ENCODE data around the gene SLC16A4.
A peak's percentile ranks its signal among the peaks of the same experiment; 100 is the strongest.

Gene SLC16A4

DNA sequence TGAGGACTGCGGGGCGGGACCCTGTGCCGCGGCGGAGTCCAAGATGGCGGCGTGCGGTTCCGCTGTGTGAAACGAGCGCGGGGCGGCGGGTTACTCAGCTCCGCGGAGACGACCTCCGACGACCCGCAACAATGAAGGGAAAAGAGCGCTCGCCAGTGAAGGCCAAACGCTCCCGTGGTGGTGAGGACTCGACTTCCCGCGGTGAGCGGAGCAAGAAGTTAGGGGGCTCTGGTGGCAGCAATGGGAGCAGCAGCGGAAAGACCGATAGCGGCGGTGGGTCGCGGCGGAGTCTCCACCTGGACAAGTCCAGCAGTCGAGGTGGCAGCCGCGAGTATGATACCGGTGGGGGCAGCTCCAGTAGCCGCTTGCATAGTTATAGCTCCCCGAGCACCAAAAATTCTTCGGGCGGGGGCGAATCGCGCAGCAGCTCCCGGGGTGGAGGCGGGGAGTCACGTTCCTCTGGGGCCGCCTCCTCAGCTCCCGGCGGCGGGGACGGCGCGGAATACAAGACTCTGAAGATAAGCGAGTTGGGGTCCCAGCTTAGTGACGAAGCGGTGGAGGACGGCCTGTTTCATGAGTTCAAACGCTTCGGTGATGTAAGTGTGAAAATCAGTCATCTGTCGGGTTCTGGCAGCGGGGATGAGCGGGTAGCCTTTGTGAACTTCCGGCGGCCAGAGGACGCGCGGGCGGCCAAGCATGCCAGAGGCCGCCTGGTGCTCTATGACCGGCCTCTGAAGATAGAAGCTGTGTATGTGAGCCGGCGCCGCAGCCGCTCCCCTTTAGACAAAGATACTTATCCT, 51.2 kb downstream of the SLC16A4 start:
- CTCF ChIA-PET = interaction anchor here (0.9 to 11.4 kb wide), 17 partner anchors 9 to 206 kb away, joined by 3 to 150 read pairs (median 12); partner anchors contain the start of genes KCNC4 and SLC16A4
- TF ChIP-seq, protein P1, sequence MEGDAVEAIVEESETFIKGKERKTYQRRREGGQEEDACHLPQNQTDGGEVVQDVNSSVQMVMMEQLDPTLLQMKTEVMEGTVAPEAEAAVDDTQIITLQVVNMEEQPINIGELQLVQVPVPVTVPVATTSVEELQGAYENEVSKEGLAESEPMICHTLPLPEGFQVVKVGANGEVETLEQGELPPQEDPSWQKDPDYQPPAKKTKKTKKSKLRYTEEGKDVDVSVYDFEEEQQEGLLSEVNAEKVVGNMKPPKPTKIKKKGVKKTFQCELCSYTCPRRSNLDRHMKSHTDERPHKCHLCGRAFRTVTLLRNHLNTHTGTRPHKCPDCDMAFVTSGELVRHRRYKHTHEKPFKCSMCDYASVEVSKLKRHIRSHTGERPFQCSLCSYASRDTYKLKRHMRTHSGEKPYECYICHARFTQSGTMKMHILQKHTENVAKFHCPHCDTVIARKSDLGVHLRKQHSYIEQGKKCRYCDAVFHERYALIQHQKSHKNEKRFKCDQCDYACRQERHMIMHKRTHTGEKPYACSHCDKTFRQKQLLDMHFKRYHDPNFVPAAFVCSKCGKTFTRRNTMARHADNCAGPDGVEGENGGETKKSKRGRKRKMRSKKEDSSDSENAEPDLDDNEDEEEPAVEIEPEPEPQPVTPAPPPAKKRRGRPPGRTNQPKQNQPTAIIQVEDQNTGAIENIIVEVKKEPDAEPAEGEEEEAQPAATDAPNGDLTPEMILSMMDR (IDR thresholded peaks at IDR 0.05; ENCODE audit: insufficient read depth, low read length, missing control alignments) = peak; percentile 65
- DNase-seq (ENCODE audit: low read depth, low spot score) = no peak
- POLR2A ChIA-PET = interaction anchor here (0.5 to 1.4 kb wide), 10 partner anchors 9 to 132 kb away, joined by 3 to 6 read pairs (median 4); partner anchors contain the start of gene KCNC4
- H3K4me3 ChIP-seq (ENCODE audit: low read depth, low read length) = peak overlapping the region; percentile 98

DNA sequence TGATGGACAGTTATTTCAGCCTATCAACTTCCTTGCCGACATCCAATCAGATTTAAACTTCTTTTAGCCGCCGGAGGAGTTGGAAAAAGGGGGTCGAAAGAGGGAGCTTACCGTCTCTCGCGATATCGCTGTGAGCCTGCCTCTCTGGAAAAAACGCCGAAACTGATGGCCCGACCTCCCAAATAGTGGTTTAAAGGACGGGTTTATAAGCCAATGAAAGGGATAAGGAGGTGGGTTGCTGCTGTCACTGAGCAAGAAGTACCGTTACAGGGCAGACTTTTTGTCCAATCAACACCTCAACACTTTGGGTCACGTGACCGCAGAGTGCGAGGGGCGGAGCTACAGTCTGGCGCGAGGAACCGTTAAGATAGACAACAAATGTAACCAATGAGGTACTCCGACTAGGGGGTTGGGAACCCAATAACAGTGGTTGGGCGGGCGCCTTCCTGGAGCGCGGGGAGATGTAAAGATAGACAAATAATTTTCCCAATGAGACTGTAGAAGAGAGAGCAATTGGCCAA, 51.9 kb downstream of the SLC16A4 start, which contains the start of gene RBM15:
TSS of gene RBM15 (plus strand) at position 492 of the 521 bp plus-strand sequence. CDS start at position 521, 29 bp downstream.
- TF ChIP-seq, protein P1 (IDR thresholded peaks at IDR 0.05; ENCODE audit: insufficient read depth, low read length, missing control alignments) = no peak
- POLR2A ChIA-PET = interaction anchor here (0.7 to 1.4 kb wide), 10 partner anchors 10 to 131 kb away, joined by 3 to 6 read pairs (median 4); partner anchors contain the start of gene KCNC4

DNA sequence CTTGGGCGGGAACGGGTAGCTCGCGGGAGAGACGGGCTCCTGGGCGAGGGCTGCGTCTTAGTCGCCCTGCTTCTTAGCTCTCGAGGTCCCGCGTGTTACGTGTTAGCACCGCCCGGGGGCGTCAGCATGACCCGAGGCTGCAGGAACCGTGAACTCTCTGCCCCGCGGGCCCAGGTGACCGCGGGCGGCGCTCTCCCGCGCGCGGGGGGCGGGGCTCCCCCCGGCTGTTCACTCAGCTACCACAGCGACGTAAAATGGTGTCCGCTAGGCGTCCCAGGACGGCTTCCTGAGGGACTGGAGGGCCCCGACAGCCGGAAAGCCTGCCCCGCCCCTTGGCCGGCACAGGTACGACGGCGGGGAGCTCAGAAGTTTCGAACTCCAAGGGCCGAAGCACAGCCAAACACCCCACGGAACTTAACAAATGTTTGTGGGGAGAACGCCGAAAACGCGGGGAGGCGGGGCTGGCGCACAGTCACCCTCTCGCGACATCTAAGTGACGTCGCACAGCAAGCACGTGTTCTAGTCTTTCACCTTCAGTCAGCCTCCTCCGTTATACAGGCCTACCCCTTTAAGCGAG, 52.4 kb downstream of the SLC16A4 start:
- POLR2A ChIA-PET = interaction anchor here (0.7 to 1.4 kb wide), 12 partner anchors 10 to 131 kb away, joined by 3 to 6 read pairs (median 4); partner anchors contain the start of gene KCNC4
- peak overlapping the region; percentile 84 for H3K4me3 ChIP-seq (ENCODE audit: low read depth, low read length)
- CTCF ChIA-PET = interaction anchor here (0.7 to 11.4 kb wide), 24 partner anchors 10 to 204 kb away, joined by 3 to 150 read pairs (median 6); partner anchors contain the start of genes KCNC4 and SLC16A4
- no peak for DNase-seq (ENCODE audit: low read depth, low spot score)
- TF ChIP-seq, protein P1 (IDR thresholded peaks at IDR 0.05; ENCODE audit: insufficient read depth, low read length, missing control alignments) = peak; percentile 50

More for the DNA sequence above, 51.9 kb downstream of the SLC16A4 start, which contains the start of gene RBM15:
- peak within 1 kb of the TSS; percentile 98 for H3K4me3 ChIP-seq (ENCODE audit: low read depth, low read length)
- CTCF ChIA-PET = interaction anchor here (0.8 to 11.4 kb wide), 21 partner anchors 9 to 205 kb away, joined by 3 to 150 read pairs (median 8); partner anchors contain the start of genes KCNC4 and SLC16A4
- DNase-seq (ENCODE audit: low read depth, low spot score) = peak; percentile 100

DNA sequence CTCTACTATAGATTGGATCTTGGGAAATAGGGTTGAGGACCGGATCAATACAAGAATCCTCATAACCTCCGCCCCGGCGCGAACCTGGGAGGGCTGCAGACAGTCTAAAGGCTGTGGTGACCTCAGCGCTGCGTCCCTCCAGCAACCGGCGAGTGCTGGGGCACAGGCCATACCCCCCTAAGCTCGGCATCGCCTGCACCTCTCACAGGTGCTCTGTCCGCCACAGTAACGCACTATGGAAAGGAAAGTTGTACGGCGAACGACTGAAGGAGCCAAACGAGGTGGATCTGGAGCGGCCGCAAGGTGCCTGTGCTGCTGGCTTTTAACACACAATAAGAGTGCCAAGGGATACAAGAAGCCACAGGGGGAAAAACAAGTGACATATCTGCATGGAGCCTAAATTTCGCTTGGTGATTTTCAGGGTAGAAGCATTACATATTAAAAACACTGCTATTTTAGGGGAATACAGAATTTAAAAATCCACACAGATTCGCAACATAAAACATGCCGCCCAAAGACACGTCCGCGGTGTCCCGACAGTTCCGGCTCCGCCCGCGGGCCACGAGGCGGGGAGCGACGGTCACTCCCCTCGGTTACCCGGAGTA, 53.0 kb downstream of the SLC16A4 start:
- ChIA-PET CTCF (interaction anchor here (0.6 to 11.4 kb wide), 21 partner anchors 10 to 160 kb away, joined by 3 to 150 read pairs (median 8); partner anchors contain the start of gene KCNC4), POLR2A (interaction anchor here (0.8 to 1.3 kb wide), 3 partner anchors 12 to 127 kb away, joined by 3 to 4 read pairs (median 3); no protein-coding TSS in a partner anchor)
- H3K4me3 ChIP-seq (ENCODE audit: low read depth, low read length) = peak overlapping the region; percentile 84

DNA sequence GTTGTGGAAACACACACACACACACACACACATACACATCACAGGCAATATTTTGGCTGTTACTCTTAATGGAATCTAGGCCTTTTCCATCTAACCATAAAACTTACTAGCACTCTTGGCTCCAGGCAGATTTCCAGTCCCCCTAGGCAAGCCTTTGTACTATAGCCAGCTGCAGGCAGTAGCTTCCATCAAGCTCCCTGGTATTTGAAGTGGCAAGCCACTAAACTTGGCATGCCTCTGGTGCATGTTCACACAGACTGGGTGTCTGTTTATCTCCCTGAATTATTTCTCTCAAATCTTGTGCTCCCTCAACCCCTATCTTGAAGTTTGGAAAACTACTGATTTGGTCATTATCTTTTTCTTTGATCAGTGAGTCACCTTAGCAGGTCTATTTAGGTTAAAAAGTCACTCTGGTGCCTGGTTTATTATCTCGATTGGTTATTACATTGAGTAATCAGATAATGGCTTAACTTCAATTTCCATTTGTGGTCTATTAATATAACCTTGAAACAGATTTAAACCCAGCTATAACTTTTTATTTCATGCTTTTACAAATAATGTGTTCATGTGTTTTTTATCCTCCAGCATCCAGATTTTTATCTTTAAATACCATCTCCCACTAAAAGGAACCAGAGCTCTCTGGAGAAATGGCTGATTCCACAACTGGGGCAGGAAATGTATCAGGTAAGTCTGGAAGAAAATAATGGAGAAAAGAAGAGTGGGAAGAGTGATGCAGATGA, 54.4 kb downstream of the SLC16A4 start:
- CTCF ChIA-PET = interaction anchor here (0.8 to 11.4 kb wide), 11 partner anchors 10 to 416 kb away, joined by 4 to 150 read pairs (median 27); partner anchors contain the start of gene KCNC4
- TF ChIP-seq, protein P1 (IDR thresholded peaks at IDR 0.05; ENCODE audit: insufficient read depth, low read length, missing control alignments) = no peak
- H3K4me3 ChIP-seq (ENCODE audit: low read depth, low read length) = no peak overlapping the region
- peak; percentile 23 for DNase-seq (ENCODE audit: low read depth, low spot score)
- POLR2A ChIA-PET = no interaction called here

More for the DNA sequence above, 53.0 kb downstream of the SLC16A4 start:
- TF ChIP-seq, protein P1 (IDR thresholded peaks at IDR 0.05; ENCODE audit: insufficient read depth, low read length, missing control alignments) = no peak
- no peak for DNase-seq (ENCODE audit: low read depth, low spot score)

Data from AG04449 (cell line).